Heart left ventricle (tissue), 13 donors: ENCODE measurements around the gene GNPTG.

Source experiments
- CTCF ChIP-seq, 12 donors: fragments of 200-600 bp; sonication (generic) in 4 of 12; IDR thresholded peaks; one replicate each; pipeline versions ENCODE4 v1.5.0 to v1.8.0; 2018 to 2022; ENCODE audit warnings: antibody characterized with exemption in 12 of 12, mild to moderate bottlenecking in 5 of 12
- POLR2A ChIP-seq, 2 donors: fragments of 450-650 bp; IDR thresholded peaks; one replicate each; pipeline ENCODE4 v1.6.1; 2017; ENCODE audit warnings: antibody characterized with exemption in 2 of 2, mild to moderate bottlenecking in 2 of 2, moderate library complexity in 2 of 2
- donor health status: ischemic (EF 13 %, LVEDD 7.1; RV severe dilation, severe dysfunction).
- donor health status: DM: no; HTN: yes; CAD: no.
- donor health status: DM: no; HTN: no; CAD: no.
- donor health status: ischemic (EF 25% LVEDD 6.9; RV normal size, moderate dysfunction).
- donor health status: ischemic (EF 25% LVEDD 5.7; RV mildly dilated, moderate dysfunction).
- donor health status: ischemic (EF 35%, LVEDD 5.7; RV mildly dilated, moderate dysfunction).
- donor health status: nonischemic (EF 11% LVEDD 7.7; RV severe dilation, severe dysfunction).
- donor health status: DM: yes; HTN: yes; CAD: no.
- donor health status: PGD.
- donor health status: ischemic (EF 29% LVEDD 5.4; RV normal size, mild dysfunction).
- donor health status: nonischemic (EF 23%, LVEDD 6.1; RV moderate dilation, normal function).

- TF ChIP-seq CTCF (IDR thresholded peaks at IDR 0.05), result no peak
- no peak for TF ChIP-seq POLR2A (IDR thresholded peaks at IDR 0.05)
Measured at GRCh38 chr16:1318268-1318545, 33.5 kb upstream of the GNPTG start.
